ENCODE data around the gene ID2.
"Not testable (repeated sequence)": the region's sequence is repeated elsewhere in the genome, so short reads cannot be mapped to it uniquely, and the experiment has no call there.

The ID2 gene

GRCh38 chr2:8691859-8692437 lies 10.1 kb downstream of the ID2 start:
- no peak for DNase-seq

GRCh38 chr2:8692783-8693156 lies 10.9 kb downstream of the ID2 start:
- DNase-seq = no peak

- DNase-seq = no peak
Measured at GRCh38 chr2:8693157-8693821, 11.4 kb downstream of the ID2 start.

- no peak for DNase-seq
Measured at GRCh38 chr2:8694737-8695136, 12.9 kb downstream of the ID2 start.

GRCh38 chr2:8697190-8697589 lies 15.3 kb downstream of the ID2 start:
- no peak for DNase-seq

GRCh38 chr2:8699839-8700238 lies 18.0 kb downstream of the ID2 start:
- no peak for DNase-seq

GRCh38 chr2:8701681-8702379 lies 20.0 kb downstream of the ID2 start:
- DNase-seq = no peak

- DNase-seq = no peak
Measured at GRCh38 chr2:8704906-8705305, 23.1 kb downstream of the ID2 start.

GRCh38 chr2:8709611-8710010 lies 27.8 kb downstream of the ID2 start:
- no peak for DNase-seq

GRCh38 chr2:8710951-8711350 lies 29.1 kb downstream of the ID2 start:
- no peak for DNase-seq

GRCh38 chr2:8714283-8714682 lies 32.4 kb downstream of the ID2 start:
- DNase-seq = no peak

- DNase-seq = no peak
Measured at GRCh38 chr2:8714971-8715370, 33.1 kb downstream of the ID2 start.

GRCh38 chr2:8719528-8719927 lies 37.7 kb downstream of the ID2 start:
- no peak for DNase-seq

GRCh38 chr2:8720741-8721140 lies 38.9 kb downstream of the ID2 start:
- DNase-seq = no peak

GRCh38 chr2:8721410-8721809 lies 39.6 kb downstream of the ID2 start:
- no peak for DNase-seq

- no peak for DNase-seq
Measured at GRCh38 chr2:8722986-8723385, 41.1 kb downstream of the ID2 start.

- DNase-seq = no peak
Measured at GRCh38 chr2:8725838-8726237, 44.0 kb downstream of the ID2 start.

GRCh38 chr2:8728305-8729015 lies 46.6 kb downstream of the ID2 start:
- no peak for DNase-seq

GRCh38 chr2:8729101-8729500 lies 47.2 kb downstream of the ID2 start:
- DNase-seq = not testable (repeated sequence)

- no peak for DNase-seq
Measured at GRCh38 chr2:8729939-8730338, 48.1 kb downstream of the ID2 start.

GRCh38 chr2:8732601-8733000 lies 50.7 kb downstream of the ID2 start:
- no peak for DNase-seq

All from CD4-positive, alpha-beta T cell treated with Interleukin-4 for 4 hours (primary cell).